HEK293 (cell line): ENCODE data around the gene TMPRSS12.

ENCODE experiments used
- ATF2 ChIP-seq: fragments of 450-650 bp; formaldehyde crosslinking; IDR thresholded peaks from 2 replicates; pipeline ENCODE4 v1.5.1; 2016; ENCODE audit warnings: missing biosample characterization, missing genetic modification characterization, low read depth
- BCL11A ChIP-seq: fragments of 450-650 bp; formaldehyde crosslinking; IDR thresholded peaks from 2 replicates; pipeline ENCODE4 v1.5.1; 2016; ENCODE audit warnings: low read depth, missing biosample characterization, missing genetic modification characterization
- CTCF ChIP-seq: fragments of 450-650 bp; formaldehyde crosslinking; IDR thresholded peaks from 2 replicates; pipeline ENCODE4 v1.5.1; 2016; ENCODE audit warnings: missing biosample characterization, missing genetic modification characterization
- ELK4 ChIP-seq: IDR thresholded peaks from 2 replicates; pipeline ENCODE4 v1.6.1; 2011; ENCODE audit warnings: mild to moderate bottlenecking, low read depth, low read length, borderline replicate concordance
- PBX3 ChIP-seq: sonication (generic); formaldehyde crosslinking; IDR thresholded peaks from 2 replicates; pipeline ENCODE4 v1.8.1; 2022; ENCODE audit warnings: mild to moderate bottlenecking, moderate library complexity, missing genetic modification reagents
- REST ChIP-seq: fragments of 450-650 bp; formaldehyde crosslinking; IDR thresholded peaks from 2 replicates; pipeline ENCODE4 v1.5.1; 2016; ENCODE audit warnings: missing biosample characterization, missing genetic modification characterization
- ZBTB17 ChIP-seq: fragments of 450-650 bp; formaldehyde crosslinking; IDR thresholded peaks from 2 replicates; pipeline ENCODE4 v1.5.1; 2016; ENCODE audit warnings: missing biosample characterization, missing genetic modification characterization
- ZNF184 ChIP-seq: fragments of 450-650 bp; IDR thresholded peaks from 2 replicates; pipeline ENCODE4 v1.5.1; 2018; ENCODE audit warnings: missing biosample characterization, mild to moderate bottlenecking, missing genetic modification characterization
- ZNF24 ChIP-seq: fragments of 450-650 bp; formaldehyde crosslinking; IDR thresholded peaks from 2 replicates; pipeline ENCODE4 v1.5.1; 2016; ENCODE audit warnings: missing biosample characterization, missing genetic modification characterization
- ZNF311 ChIP-seq: fragments of 450-650 bp; formaldehyde crosslinking; IDR thresholded peaks from 2 replicates; pipeline ENCODE4 v1.5.1; 2017; ENCODE audit warnings: missing biosample characterization, missing genetic modification characterization, borderline replicate concordance
- ZNF362 ChIP-seq: fragments of 450-650 bp; formaldehyde crosslinking; IDR thresholded peaks from 2 replicates; pipeline ENCODE4 v1.5.1; 2016; ENCODE audit warnings: missing biosample characterization, missing genetic modification characterization
- ZNF530 ChIP-seq: fragments of 450-650 bp; formaldehyde crosslinking; IDR thresholded peaks from 2 replicates; pipeline ENCODE4 v1.5.1; 2016; ENCODE audit warnings: low read depth, missing biosample characterization, missing genetic modification characterization
- ZNF785 ChIP-seq: fragments of 450-650 bp; formaldehyde crosslinking; IDR thresholded peaks from 2 replicates; pipeline ENCODE4 v1.5.1; 2016; ENCODE audit warnings: missing biosample characterization, missing genetic modification characterization
- ZNF830 ChIP-seq: fragments of 450-650 bp; IDR thresholded peaks from 2 replicates; pipeline ENCODE4 v1.5.0; 2018; ENCODE audit warnings: missing biosample characterization, missing genetic modification characterization, low read depth, mild to moderate bottlenecking, moderate library complexity

GRCh38 chr12:50932787-50933280, 90.1 kb downstream of the TMPRSS12 start:
- TF ChIP-seq ELK4 (no peak), ZNF24 (tag by site-specific recombination) (no peak), CTCF (tag by site-specific recombination) (no peak), ZNF830 (tag by site-specific recombination) (no peak), ZNF362 (no peak), ZNF530 (tag by site-specific recombination) (no peak), ZBTB17 (no peak), PBX3 (no peak), ATF2 (tag by site-specific recombination) (no peak), ZNF311 (tag by site-specific recombination) (no peak), ZNF184 (tag by site-specific recombination) (no peak), BCL11A (tag by site-specific recombination) (no peak), ZNF785 (tag by site-specific recombination) (no peak), REST (tag by site-specific recombination) (no peak)
